22Rv1 (cell line): ENCODE data around the gene RIT2.

Source experiments
- CTCF ChIP-seq: fragments of 450-650 bp; IDR thresholded peaks from 2 replicates; pipeline ENCODE4 v1.5.1; 2017; ENCODE audit warnings: mild to moderate bottlenecking
- ZFX ChIP-seq: fragments of 450-650 bp; IDR thresholded peaks from 2 replicates; pipeline ENCODE4 v1.6.1; 2017; ENCODE audit warnings: antibody characterized with exemption, borderline replicate concordance

- no peak for TF ChIP-seq CTCF
- TF ChIP-seq ZFX = no peak
Observed at GRCh38 chr18:42860548-42860947, 254.9 kb downstream of the RIT2 start.
